SJCRH30 (cell line): ENCODE measurements around the gene FNBP1. TPM values are rescaled to one million over a fixed set of nuclear protein-coding genes. Genes with fewer than 3 reads are reported as not detected.
A peak's percentile ranks its signal among the peaks of the same experiment; 100 is the strongest.

Source experiments
- DNase-seq, 2 experiments: peaks; one replicate each; pipeline ENCODE4 v3.0.0-alpha.2; 2015 to 2020
- H3K27ac ChIP-seq: fragments of 250-450 bp; sonication (Bioruptor Pico); 2 replicates; pipeline ENCODE4 v1.5.1; 2020; ENCODE audit warnings: mild to moderate bottlenecking, moderate library complexity
- H3K27me3 ChIP-seq: fragments of 250-450 bp; sonication (Bioruptor Pico); 2 replicates; pipeline ENCODE4 v1.5.1; 2020; ENCODE audit warnings: mild to moderate bottlenecking, moderate library complexity
- H3K36me3 ChIP-seq: fragments of 250-450 bp; sonication (Bioruptor Pico); 2 replicates; pipeline ENCODE4 v1.5.1; 2020; ENCODE audit warnings: mild to moderate bottlenecking, moderate library complexity
- H3K4me1 ChIP-seq: fragments of 250-450 bp; sonication (Bioruptor Pico); 2 replicates; pipeline ENCODE4 v1.5.1; 2020; ENCODE audit warnings: mild to moderate bottlenecking, moderate library complexity
- H3K4me3 ChIP-seq: fragments of 250-450 bp; sonication (Bioruptor Pico); 2 replicates; pipeline ENCODE4 v1.5.1; 2020; ENCODE audit warnings: mild to moderate bottlenecking, moderate library complexity
- H3K9me3 ChIP-seq: fragments of 250-450 bp; sonication (Bioruptor Pico); replicated peaks from 2 replicates; pipeline ENCODE4 v1.5.1; 2020; ENCODE audit warnings: mild to moderate bottlenecking, moderate library complexity
- total RNA-seq: library from RNA; depleted of rRNA; stranded (reverse); fragments of >200 nt; shearing (Covaris generic); gene quantifications from 2 replicates; pipeline ENCODE4 v1.2.3, GENCODE V29; 2014; rRNA removed

The FNBP1 gene
- total RNA-seq, 1 experiment from 2014 or later: 56.9 TPM

DNA sequence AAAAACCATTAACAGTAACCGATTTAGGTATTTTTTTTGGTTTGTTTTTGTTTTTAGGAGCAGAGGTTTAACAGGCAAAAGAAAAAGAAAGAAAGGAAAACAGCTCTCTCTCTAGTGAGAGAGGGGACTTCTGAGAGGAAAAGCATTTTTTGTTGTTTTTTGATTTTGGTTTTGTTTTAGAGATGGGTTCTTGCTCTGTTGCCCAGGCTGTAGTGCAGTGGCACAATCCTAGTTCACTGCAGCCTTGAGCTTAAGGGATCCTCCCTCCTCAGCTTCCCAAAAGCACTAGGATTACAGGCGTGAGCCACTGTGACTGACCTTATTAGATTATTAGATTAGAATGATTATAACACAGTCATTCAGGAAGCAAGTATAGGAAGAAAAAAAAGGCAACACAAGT, 197.6 kb downstream of the FNBP1 start:
- no peaks in the 10 kb centered on the region for H3K4me1 ChIP-seq
- no peak overlapping the region for H3K4me3 ChIP-seq
- 0 out of 2 replicates have a peak, but pooled peaks cover 4% of the 10 kb centered on the region for H3K36me3 ChIP-seq
- H3K27ac ChIP-seq: no peak overlapping the region
- no peak for DNase-seq
- no peaks in the 10 kb centered on the region for H3K9me3 ChIP-seq
- H3K27me3 ChIP-seq: no peaks in the 10 kb centered on the region

GRCh38 chr9:129841071-129841470, 201.9 kb downstream of the FNBP1 start:
- no peak for DNase-seq
- Histone ChIP-seq H3K4me3 (no peak overlapping the region), H3K9me3 (no peaks in the 10 kb centered on the region), H3K27me3 (no peaks in the 10 kb centered on the region), H3K36me3 (no peaks in the 10 kb centered on the region), H3K27ac (no peak overlapping the region), H3K4me1 (peaks cover 6% of the 10 kb centered on the region; the same call in 1 of the 2 replicates)

GRCh38 chr9:129840034-129840433, 203.0 kb downstream of the FNBP1 start:
- Histone ChIP-seq H3K27ac (no peak overlapping the region), H3K4me1 (peaks cover 6% of the 10 kb centered on the region; the same call in 1 of the 2 replicates), H3K36me3 (no peaks in the 10 kb centered on the region), H3K4me3 (no peak overlapping the region), H3K9me3 (no peaks in the 10 kb centered on the region), H3K27me3 (no peaks in the 10 kb centered on the region)
- DNase-seq: no peak

GRCh38 chr9:129839324-129840023, 203.5 kb downstream of the FNBP1 start:
- Histone ChIP-seq H3K4me1 (peaks cover 6% of the 10 kb centered on the region; the same call in 1 of the 2 replicates), H3K27ac (no peak overlapping the region), H3K27me3 (no peaks in the 10 kb centered on the region), H3K36me3 (no peaks in the 10 kb centered on the region), H3K9me3 (no peaks in the 10 kb centered on the region), H3K4me3 (no peak overlapping the region)
- peak in 1 of 2 experiments; percentile 24 for DNase-seq

GRCh38 chr9:129838707-129839259, 204.2 kb downstream of the FNBP1 start:
- DNase-seq: no peak
- H3K4me1 ChIP-seq: peaks cover 6% of the 10 kb centered on the region; the same call in 1 of the 2 replicates
- no peak overlapping the region for H3K4me3 ChIP-seq
- H3K9me3 ChIP-seq: no peaks in the 10 kb centered on the region
- H3K27me3 ChIP-seq: no peaks in the 10 kb centered on the region
- no peaks in the 10 kb centered on the region for H3K36me3 ChIP-seq
- no peak overlapping the region for H3K27ac ChIP-seq

Other genes starting within 250 kb of the FNBP1 start
- gene TOR1B, start 240.0 kb downstream of the FNBP1 start, total RNA-seq: 21.8 and 22.0 TPM in 2 replicates
- gene TOR1A, start 219.1 kb downstream of the FNBP1 start, total RNA-seq: 44.7 and 45.6 TPM in 2 replicates
- 74.1 and 76.0 TPM in 2 replicates for gene C9orf78, start 207.9 kb downstream of the FNBP1 start, total RNA-seq
- 15.1 and 17.0 TPM in 2 replicates for gene USP20, start 207.7 kb downstream of the FNBP1 start, total RNA-seq
- gene GPR107, start 10.7 kb upstream of the FNBP1 start, total RNA-seq: 33.2 and 35.2 TPM in 2 replicates
- gene NCS1, start 129.2 kb upstream of the FNBP1 start, total RNA-seq: 86.2 and 89.2 TPM in 2 replicates
- gene HMCN2, start 222.6 kb upstream of the FNBP1 start, total RNA-seq: 5.6 and 5.8 TPM in 2 replicates